GM10847 (cell line): ENCODE data around the gene CCDC15.

ENCODE experiments used
- POLR2A ChIP-seq: IDR thresholded peaks from 2 replicates; pipeline ENCODE4 v1.6.1; 2011; ENCODE audit not compliant: insufficient read length; ENCODE audit errors: extremely low read depth

Gene CCDC15

DNA sequence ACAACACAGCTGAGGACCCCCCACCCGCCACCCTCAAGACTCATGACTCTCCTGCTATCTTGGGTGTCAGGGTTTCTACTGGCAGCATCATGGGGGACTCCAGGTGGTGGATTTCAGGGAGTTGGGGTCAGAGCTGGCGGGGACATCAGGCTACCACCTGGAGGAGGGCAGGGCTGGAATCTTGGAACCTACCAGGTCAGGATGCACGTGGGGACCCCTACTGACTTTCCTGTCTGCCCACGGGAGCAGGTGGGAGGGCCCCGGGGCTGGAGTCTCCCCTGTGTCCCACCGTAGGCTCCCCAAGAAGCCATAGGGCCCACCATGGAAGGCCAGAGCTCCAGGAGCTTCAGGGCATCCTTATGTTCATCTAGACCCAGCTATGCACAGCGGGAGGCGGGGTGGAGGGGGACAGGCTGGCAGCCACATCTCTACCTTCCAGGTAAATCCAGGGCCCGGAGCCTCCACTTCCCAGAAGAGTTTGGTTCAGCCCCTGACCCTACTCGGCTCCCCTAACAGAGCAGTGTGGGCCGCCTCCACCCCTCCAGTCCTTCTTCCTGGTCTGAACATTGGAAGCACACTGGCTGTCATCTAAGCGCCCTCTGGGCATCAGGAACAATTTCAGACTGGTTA is 119.1 kb downstream of the CCDC15 start:
- TF ChIP-seq POLR2A: no peak

DNA sequence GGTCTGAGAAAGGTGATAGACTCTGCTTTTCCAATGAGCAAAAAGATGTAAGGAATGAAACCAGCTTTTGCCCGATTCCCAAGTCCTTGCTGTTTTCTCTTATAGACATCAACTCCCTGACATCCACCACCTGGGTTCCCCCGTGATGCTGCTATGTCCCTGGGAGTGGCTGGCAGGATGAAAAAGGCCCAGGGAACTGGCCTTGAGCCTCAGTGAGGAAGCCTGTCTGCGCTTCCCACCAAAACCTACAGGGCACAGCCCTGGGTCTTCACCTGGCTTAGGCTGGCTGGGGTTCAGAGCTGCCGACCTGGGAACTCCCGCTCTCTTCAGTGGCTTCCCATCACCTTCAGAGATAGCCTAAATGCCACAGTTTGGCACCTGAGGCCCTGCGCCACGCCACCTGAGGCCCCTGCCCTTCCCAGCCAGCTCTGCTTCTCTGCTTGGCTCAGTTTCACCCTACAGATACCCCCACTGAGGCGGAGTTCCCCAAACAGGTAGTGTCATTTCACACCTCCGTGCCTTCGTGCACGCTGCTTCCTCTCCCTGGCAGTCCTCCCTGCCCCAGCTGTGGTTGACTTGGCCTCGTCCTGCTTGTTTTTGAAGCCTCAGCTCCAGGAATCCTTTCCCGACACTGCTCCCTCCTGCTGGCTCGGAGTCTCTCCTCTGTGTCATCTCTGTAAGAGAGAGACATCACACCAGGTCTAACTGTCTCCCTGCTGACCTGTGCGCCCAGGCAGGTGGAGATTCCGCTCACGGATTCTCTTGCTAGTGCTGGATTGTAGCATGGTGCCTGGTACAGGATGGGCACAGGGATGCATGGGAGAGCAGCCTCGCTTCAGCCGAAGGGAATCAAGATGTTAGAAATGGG is 119.8 kb downstream of the CCDC15 start:
- no peak for TF ChIP-seq POLR2A

GRCh38 chr11:125074511-125075241 is 120.7 kb downstream of the CCDC15 start:
- TF ChIP-seq POLR2A: no peak

- no peak for TF ChIP-seq POLR2A
Measured at GRCh38 chr11:125075242-125075625, 121.2 kb downstream of the CCDC15 start.

DNA sequence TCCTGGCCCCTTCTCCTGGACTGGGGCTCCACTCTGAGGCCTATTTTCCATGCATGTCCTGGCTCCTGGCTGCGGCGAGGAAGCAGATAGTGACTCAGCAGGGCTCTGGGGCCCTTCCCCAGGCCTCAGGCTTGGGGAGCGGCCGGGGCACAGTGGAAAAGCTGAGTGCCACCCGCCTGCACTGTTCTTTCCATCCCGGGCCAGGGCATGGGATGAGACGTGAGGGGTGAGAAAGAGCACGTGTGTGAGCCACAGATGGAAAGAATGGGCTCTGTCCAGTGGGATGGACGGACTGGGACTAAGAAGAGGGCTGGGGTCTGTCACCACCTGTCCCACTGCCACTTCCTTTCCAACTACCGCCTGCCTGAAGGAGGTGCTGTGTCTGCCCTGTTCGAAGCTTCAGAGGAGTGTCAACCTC is 121.9 kb downstream of the CCDC15 start:
- no peak for TF ChIP-seq POLR2A

- TF ChIP-seq POLR2A: no peak
Measured at GRCh38 chr11:125076378-125076945, 122.5 kb downstream of the CCDC15 start.

- TF ChIP-seq POLR2A: no peak
Measured at GRCh38 chr11:125078016-125078415, 124.0 kb downstream of the CCDC15 start.

- no peak for TF ChIP-seq POLR2A
Measured at GRCh38 chr11:125078516-125079140, 124.6 kb downstream of the CCDC15 start.

GRCh38 chr11:125079151-125079877 is 125.3 kb downstream of the CCDC15 start:
- no peak for TF ChIP-seq POLR2A

DNA sequence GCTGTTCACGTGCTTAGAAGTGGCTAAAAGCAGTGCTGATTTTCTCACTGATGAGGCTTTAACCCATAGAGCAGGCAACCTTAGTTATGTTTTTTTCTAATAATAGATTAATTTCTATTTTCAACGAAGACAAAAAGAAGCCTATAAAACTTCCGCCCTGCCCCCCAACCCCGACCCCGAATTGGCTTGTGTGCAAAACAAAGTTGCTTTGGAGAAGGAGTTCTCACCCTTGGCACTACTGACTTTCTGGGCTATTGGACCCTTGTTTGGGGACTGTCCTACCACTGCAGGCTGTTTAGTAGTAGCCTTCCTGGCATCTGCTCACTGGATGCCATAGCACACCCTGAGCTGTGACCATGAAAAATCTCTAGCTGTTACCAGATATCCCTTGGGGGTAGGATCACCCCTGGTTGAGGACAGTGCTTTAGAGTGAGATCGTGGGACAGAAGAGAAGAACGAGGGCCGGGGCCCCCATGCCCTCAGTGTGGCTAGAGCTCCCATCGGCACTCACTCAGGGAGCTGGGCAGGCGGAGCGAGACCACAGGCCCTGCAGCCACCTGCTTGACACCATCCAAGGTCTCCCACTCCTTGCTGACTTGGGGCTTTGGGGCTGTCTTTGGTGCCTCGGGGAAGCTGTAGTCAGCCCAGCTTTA is 126.0 kb downstream of the CCDC15 start:
- no peak for TF ChIP-seq POLR2A

DNA sequence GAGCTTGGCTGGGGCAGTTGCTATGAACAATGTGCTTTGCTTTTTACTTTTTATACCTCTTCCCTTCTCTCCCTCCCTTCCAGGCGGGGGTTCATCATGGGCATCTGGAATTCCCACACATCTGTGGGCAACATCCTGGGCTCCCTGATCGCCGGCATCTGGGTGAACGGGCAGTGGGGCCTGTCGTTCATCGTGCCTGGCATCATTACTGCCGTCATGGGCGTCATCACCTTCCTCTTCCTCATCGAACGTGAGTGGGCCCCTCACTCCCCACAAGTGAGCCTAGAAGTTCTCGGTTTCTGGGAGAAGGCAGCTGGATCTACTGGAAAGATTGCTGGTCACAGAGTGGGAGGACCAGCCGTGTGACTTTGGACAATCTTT is 126.5 kb downstream of the CCDC15 start:
- no peak for TF ChIP-seq POLR2A

- no peak for TF ChIP-seq POLR2A
Measured at GRCh38 chr11:125081098-125081798, 127.2 kb downstream of the CCDC15 start.

GRCh38 chr11:125082040-125082439 is 128.0 kb downstream of the CCDC15 start:
- no peak for TF ChIP-seq POLR2A

DNA sequence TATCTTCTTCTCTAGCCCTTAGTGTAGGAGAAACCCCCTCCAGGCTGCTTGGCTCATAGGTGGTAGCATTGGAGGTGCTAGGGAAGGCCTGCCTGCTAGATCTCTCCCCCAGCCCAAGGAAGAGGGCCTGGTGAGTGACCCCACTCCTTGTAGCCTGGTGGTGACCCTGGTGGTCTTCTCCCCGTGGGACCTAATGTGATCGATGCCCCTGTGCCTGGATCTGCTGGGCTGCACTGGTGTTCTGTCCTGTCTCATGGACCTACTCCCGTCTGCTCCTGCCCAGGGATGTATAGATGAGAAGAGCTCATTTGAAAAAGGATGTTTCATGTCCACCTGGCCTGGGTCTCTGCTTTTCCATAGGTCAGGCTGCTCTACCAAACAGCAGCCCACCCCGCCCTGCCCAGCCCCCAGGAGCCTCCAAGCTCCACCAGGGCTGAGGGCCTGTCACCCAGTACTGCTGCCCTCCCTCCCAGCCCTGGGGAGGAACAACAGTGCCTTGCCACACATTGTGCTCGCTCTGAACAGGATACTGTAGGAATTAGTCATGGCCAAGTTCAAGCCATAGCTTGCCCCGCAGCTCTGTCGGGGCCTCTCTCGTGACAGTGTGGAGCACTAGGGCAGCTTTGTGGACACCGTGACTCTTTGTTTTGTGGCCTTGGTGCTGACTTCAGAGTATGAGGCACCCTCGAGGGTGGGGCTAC is 128.8 kb downstream of the CCDC15 start:
- no peak for TF ChIP-seq POLR2A
